OCI-LY1 (cell line): ENCODE data around the gene ARHGAP8.

Experiments
- CTCF ChIP-seq: fragments of 200-600 bp; sonication (generic), shearing (Covaris generic); IDR thresholded peaks from 2 replicates; pipeline ENCODE4 v1.5.1; 2017; ENCODE audit warnings: mild to moderate bottlenecking, antibody characterized with exemption, low read length, moderate library complexity, mixed read lengths
- EZH2 ChIP-seq: fragments of 200-600 bp; sonication (generic), shearing (Covaris generic); IDR thresholded peaks from 2 replicates; pipeline ENCODE4 v1.8.0; 2017; ENCODE audit warnings: borderline replicate concordance, mixed run types, mild to moderate bottlenecking, antibody characterized with exemption, low read length, moderate library complexity, mixed read lengths

GRCh38 chr22:44882226-44882905 is 130.0 kb downstream of the ARHGAP8 start:
- TF ChIP-seq CTCF (no peak), EZH2 (no peak)
